Hepatocyte (in vitro differentiated cells): ENCODE results near the gene BCAP31. TPM values are rescaled to one million over a fixed set of nuclear protein-coding genes. Genes with fewer than 3 reads are reported as not detected.
A peak's percentile ranks its signal among the peaks of the same experiment; 100 is the strongest.

Experiments
- DNase-seq: peaks from one replicate; pipeline ENCODE4 v3.0.0-alpha.2; 2016; ENCODE audit warnings: low spot score
- H2AFZ ChIP-seq: fragments of 200-600 bp; sonication (generic); 2 replicates; pipeline ENCODE4 v1.6.0; 2016; ENCODE audit warnings: antibody characterized with exemption, mild to moderate bottlenecking
- H3K27ac ChIP-seq: fragments of 200-600 bp; sonication (generic); 2 replicates; pipeline ENCODE4 v1.5.1; 2016; ENCODE audit warnings: mild to moderate bottlenecking
- H3K27me3 ChIP-seq: fragments of 200-600 bp; sonication (generic); 2 replicates; pipeline ENCODE4 v1.6.1; 2016
- H3K36me3 ChIP-seq: fragments of 200-600 bp; sonication (generic); replicated peaks from 2 replicates; pipeline ENCODE4 v1.5.1; 2016; ENCODE audit warnings: low read depth; ENCODE audit not compliant: insufficient read depth
- H3K4me1 ChIP-seq: fragments of 200-600 bp; sonication (generic); 2 replicates; pipeline ENCODE4 v1.5.1; 2016; ENCODE audit warnings: mild to moderate bottlenecking, moderate library complexity; ENCODE audit not compliant: insufficient read depth
- H3K4me2 ChIP-seq: fragments of 200-600 bp; sonication (generic); 2 replicates; pipeline ENCODE4 v1.6.0; 2016
- H3K4me3 ChIP-seq: fragments of 200-600 bp; sonication (generic); 2 replicates; pipeline ENCODE4 v1.5.1; 2016; ENCODE audit warnings: mild to moderate bottlenecking
- H3K79me2 ChIP-seq: fragments of 200-600 bp; sonication (generic); 2 replicates; pipeline ENCODE4 v1.6.0; 2017; ENCODE audit warnings: mild to moderate bottlenecking
- H3K9me2 ChIP-seq: fragments of 200-600 bp; sonication (generic); replicated peaks from 2 replicates; pipeline ENCODE4 v1.6.0; 2017; ENCODE audit warnings: mild to moderate bottlenecking; ENCODE audit not compliant: insufficient read depth
- H3K9me3 ChIP-seq: fragments of 200-600 bp; sonication (generic); 2 replicates; pipeline ENCODE4 v1.5.1; 2016; ENCODE audit warnings: low read depth, mild to moderate bottlenecking
- H4K20me1 ChIP-seq: fragments of 200-600 bp; sonication (generic); 2 replicates; pipeline ENCODE4 v1.6.0; 2016; ENCODE audit warnings: mild to moderate bottlenecking; ENCODE audit not compliant: insufficient read depth, poor library complexity, severe bottlenecking
- EZH2 ChIP-seq: fragments of 200-600 bp; sonication (generic); IDR thresholded peaks from 2 replicates; pipeline ENCODE4 v1.6.1; 2016; ENCODE audit warnings: antibody characterized with exemption, mild to moderate bottlenecking, borderline replicate concordance
- EZH2phosphoT487 ChIP-seq: fragments of 200-600 bp; sonication (generic); IDR thresholded peaks from one replicate; pipeline ENCODE4 v1.6.1; 2018; ENCODE audit warnings: antibody characterized with exemption, mild to moderate bottlenecking, low read depth, moderate library complexity; ENCODE audit not compliant: unreplicated experiment, severe bottlenecking
- WGBS: methylation state at CpG from one replicate; pipeline ENCODE4 v1.1.6; 2016; ENCODE audit warnings: low lambda C conversion rate; ENCODE audit errors: missing lambda C conversion rate; 5-methylcytosine and 5-hydroxymethylcytosine counted together
- polyA plus RNA-seq: library from polyadenylated mRNA; unstranded; fragments of >200 nt; fragmentation: Nextera tagmentation; extraction: Ambion mirVana; gene quantifications from 2 replicates; pipeline ENCODE4 v1.2.1, GENCODE V29; 2016
- total RNA-seq: library from RNA; depleted of rRNA; stranded (reverse); fragments of >200 nt; gene quantifications from 2 replicates; pipeline ENCODE4 v1.2.3, GENCODE V29; 2014
- TF ChIP-seq, protein P1 (sequence below): fragments of 200-600 bp; sonication (generic); IDR thresholded peaks from 2 replicates; pipeline ENCODE4 v1.5.1; 2016; ENCODE audit warnings: antibody characterized with exemption, mild to moderate bottlenecking; ENCODE audit not compliant: poor library complexity

Gene BCAP31
- total and polyA plus RNA-seq, 2 experiments from 2014 or later = 146 to 351 TPM

DNA sequence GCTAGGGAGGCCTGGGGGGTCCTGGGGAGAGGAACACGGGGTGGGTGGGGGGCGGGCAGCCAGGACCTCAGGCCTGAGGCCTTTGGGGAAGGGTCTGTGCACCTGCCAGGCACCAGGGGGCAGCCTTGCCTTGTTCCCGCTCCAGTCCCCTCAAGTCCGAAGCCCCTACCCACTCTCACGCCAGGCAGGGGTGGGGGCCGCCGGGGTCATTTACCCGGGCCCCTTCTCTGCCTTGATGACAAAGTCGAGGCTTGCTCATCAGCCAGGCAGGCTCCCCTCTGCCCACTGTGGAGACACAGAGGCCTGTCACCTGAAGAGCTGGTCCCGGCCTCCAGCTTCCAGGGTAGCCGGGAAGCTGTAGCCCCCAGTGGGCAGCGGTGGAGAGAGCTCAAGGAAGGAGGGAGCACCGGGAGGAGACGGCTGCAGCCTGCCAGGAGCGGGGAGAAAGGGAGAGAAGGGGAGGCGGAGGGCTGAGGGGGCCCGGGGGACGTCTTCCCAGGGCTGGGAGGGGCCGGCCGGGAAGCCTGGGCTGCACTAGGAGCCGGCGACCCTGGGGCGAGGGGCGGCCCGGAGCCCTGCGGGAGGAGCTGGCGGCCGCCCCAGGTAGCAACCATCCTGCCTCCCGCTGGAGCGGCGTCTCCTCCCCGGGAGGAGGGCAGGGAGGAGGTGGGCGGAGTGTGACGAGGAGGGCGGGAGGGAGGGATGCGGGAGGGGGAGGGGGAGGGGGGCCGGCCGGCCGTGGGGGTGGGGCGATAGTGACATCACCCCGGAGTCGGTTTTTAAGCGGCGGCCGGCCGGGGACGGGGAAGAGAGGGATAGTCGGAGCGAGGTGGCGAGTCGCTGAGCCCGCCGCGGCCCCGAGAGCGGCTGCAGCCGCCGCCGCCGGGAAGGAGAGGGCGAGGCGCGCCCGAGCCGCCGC lies 36.8 kb downstream of the BCAP31 start, which contains the start of gene SLC6A8:
Gene SLC6A8 (plus strand): TSS at position 806 of the 919 bp plus-strand sequence. CDS start 649 bp downstream, outside the sequence.
- H3K4me2 ChIP-seq = peak within 1 kb of the TSS; percentile 77
- H3K4me1 ChIP-seq = peaks cover 10% of the 10 kb centered on the region
- no peaks in the 10 kb centered on the region for H3K9me3 ChIP-seq
- H2AFZ ChIP-seq = no peak within 1 kb of the TSS
- TF ChIP-seq, protein P1, sequence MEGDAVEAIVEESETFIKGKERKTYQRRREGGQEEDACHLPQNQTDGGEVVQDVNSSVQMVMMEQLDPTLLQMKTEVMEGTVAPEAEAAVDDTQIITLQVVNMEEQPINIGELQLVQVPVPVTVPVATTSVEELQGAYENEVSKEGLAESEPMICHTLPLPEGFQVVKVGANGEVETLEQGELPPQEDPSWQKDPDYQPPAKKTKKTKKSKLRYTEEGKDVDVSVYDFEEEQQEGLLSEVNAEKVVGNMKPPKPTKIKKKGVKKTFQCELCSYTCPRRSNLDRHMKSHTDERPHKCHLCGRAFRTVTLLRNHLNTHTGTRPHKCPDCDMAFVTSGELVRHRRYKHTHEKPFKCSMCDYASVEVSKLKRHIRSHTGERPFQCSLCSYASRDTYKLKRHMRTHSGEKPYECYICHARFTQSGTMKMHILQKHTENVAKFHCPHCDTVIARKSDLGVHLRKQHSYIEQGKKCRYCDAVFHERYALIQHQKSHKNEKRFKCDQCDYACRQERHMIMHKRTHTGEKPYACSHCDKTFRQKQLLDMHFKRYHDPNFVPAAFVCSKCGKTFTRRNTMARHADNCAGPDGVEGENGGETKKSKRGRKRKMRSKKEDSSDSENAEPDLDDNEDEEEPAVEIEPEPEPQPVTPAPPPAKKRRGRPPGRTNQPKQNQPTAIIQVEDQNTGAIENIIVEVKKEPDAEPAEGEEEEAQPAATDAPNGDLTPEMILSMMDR = peak; percentile 37
- no peak for TF ChIP-seq EZH2
- peak within 1 kb of the TSS; percentile 13 for H3K4me3 ChIP-seq
- H3K27me3 ChIP-seq = no peaks in the 10 kb centered on the region
- H3K27ac ChIP-seq = peak within 1 kb of the TSS; percentile 91
- H4K20me1 ChIP-seq = peaks cover 2% of the 10 kb centered on the region
- no peaks in the 10 kb centered on the region for H3K79me2 ChIP-seq
- WGBS = 37% methylated on average over 21 of the region's 66 CpGs
- H3K9me2 ChIP-seq = no peaks in the 10 kb centered on the region
- peak; percentile 81 for DNase-seq
- no peaks in the 10 kb centered on the region for H3K36me3 ChIP-seq

DNA sequence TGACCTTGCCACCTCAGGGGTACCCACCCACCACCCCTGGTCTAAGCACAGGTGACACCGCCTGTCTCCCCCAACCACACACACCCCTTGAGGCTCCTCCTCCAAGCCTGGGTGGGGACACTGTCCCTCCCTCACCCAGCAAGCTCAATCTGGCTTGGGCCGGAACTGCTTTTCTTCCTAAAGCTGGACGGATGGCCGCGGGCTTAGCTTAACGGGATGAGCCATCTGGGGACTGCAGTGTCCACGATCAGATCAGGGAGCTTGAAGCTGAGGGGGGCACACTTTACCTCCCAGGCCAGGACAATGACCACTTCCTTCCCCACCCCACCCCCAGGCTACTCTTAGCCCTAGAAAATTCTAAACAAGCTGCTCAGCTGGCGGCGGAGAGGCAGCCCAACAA lies 37.5 kb downstream of the BCAP31 start:
- Histone ChIP-seq H3K9me2 (no peaks in the 10 kb centered on the region), H3K9me3 (no peaks in the 10 kb centered on the region), H3K4me3 (no peak overlapping the region), H3K4me1 (peaks cover 10% of the 10 kb centered on the region), H3K4me2 (peak overlapping the region; percentile 77), H3K27me3 (no peaks in the 10 kb centered on the region), H3K36me3 (no peaks in the 10 kb centered on the region), H2AFZ (no peak overlapping the region), H4K20me1 (peaks cover 2% of the 10 kb centered on the region), H3K79me2 (no peaks in the 10 kb centered on the region), H3K27ac (peak overlapping the region; percentile 91)
- WGBS = 74% methylated on average over 9 of the region's 9 CpGs
- DNase-seq = no peak
- TF ChIP-seq EZH2phosphoT487 (no peak), EZH2 (no peak)
- TF ChIP-seq, protein P1 = no peak

DNA sequence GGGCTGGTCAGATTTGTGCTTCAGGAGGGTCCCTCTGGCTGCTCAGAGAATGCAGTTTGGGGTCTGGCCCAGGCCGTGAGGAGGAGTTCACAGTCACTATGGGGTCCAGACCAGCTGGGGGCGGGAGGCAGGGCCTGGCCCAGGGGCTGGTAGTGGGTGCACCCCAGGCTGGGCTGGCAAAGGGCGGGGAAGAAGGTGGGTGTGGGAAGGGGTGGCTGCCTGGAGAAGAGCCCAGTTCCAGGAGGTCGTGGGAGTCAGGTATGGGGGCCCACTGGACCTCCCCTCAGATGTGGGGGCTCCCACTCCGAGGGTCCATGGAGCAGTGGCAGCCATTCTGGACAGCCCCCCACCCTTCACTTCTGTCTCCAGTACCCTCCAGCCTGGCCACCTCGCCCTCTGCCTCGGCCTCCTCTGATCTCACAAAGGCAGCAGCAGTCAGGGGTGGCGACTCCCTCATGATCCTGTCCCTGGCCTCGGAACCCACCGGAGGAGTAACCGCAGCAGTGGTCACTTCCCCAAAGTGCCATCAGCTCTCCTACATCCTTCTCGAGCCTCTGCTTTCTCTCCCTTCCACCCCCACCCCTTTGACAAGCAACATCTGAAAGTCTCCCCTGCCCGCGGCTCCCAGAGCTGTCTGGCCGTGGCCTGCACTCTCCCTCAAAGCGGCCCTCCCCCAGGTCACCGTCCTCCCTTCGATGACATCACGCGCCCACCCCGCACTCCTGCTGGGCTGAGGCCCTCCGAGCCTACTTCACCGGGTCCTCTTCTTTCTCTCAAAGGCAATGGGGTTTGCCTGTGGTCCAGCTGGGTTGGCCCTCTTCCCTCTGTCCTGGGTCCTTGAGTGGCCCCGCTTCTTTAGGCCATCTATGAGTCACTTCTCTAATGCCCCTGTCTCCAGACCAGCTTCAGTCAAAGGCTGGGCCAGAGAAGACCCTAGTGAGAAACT lies 38.2 kb downstream of the BCAP31 start:
- no peaks in the 10 kb centered on the region for H3K36me3 ChIP-seq
- peak overlapping the region; percentile 56 for H3K4me2 ChIP-seq
- DNase-seq = no peak
- TF ChIP-seq EZH2phosphoT487 = no peak
- TF ChIP-seq EZH2 = no peak
- TF ChIP-seq, protein P1 = no peak
- H3K4me1 ChIP-seq = peaks cover 10% of the 10 kb centered on the region
- no peaks in the 10 kb centered on the region for H3K79me2 ChIP-seq
- H2AFZ ChIP-seq = no peak overlapping the region
- peaks cover 2% of the 10 kb centered on the region for H4K20me1 ChIP-seq
- no peaks in the 10 kb centered on the region for H3K9me3 ChIP-seq
- 75% methylated on average over 22 of the region's 24 CpGs for WGBS
- no peaks in the 10 kb centered on the region for H3K27me3 ChIP-seq
- peak overlapping the region; percentile 91 for H3K27ac ChIP-seq
- no peaks in the 10 kb centered on the region for H3K9me2 ChIP-seq
- no peak overlapping the region for H3K4me3 ChIP-seq
